Activated CD8-positive, alpha-beta memory T cell treated with anti-CD3 and anti-CD28 coated beads for 24 hours (primary cell): ENCODE data around the gene SYNM.

ENCODE experiments used
- DNase-seq: peaks from one replicate; pipeline ENCODE4 v3.0.0-alpha.2; 2020

SYNM gene

GRCh38 chr15:99086327-99086667, 18.6 kb upstream of the SYNM start:
- peak; percentile 4 for DNase-seq

- peak; percentile 32 for DNase-seq
These were observed 17.4 kb upstream of the SYNM start for GRCh38 chr15:99087405-99087943.

GRCh38 chr15:99090011-99090699, 14.7 kb upstream of the SYNM start:
- peak; percentile 48 for DNase-seq

- DNase-seq, result peak; percentile 33
These were observed 13.9 kb upstream of the SYNM start for GRCh38 chr15:99090938-99091337.

GRCh38 chr15:99092554-99093172, 12.2 kb upstream of the SYNM start:
- DNase-seq, result peak; percentile 42

GRCh38 chr15:99095626-99096025, 9.3 kb upstream of the SYNM start:
- DNase-seq, result no peak

GRCh38 chr15:99096173-99096893, 8.5 kb upstream of the SYNM start:
- peak; percentile 30 for DNase-seq

GRCh38 chr15:99096894-99097426, 7.9 kb upstream of the SYNM start:
- no peak for DNase-seq

GRCh38 chr15:99097441-99098410, 7.2 kb upstream of the SYNM start:
- peak; percentile 44 for DNase-seq

GRCh38 chr15:99098426-99098825, 6.5 kb upstream of the SYNM start:
- peak; percentile 38 for DNase-seq

- no peak for DNase-seq
These were observed 5.9 kb upstream of the SYNM start for GRCh38 chr15:99098991-99099390.

- DNase-seq, result no peak
These were observed 5.2 kb upstream of the SYNM start for GRCh38 chr15:99099661-99100060.

GRCh38 chr15:99100245-99101173, 4.4 kb upstream of the SYNM start:
- peak; percentile 68 for DNase-seq

GRCh38 chr15:99101501-99101900, 3.4 kb upstream of the SYNM start:
- DNase-seq, result peak; percentile 4

- peak; percentile 41 for DNase-seq
These were observed 2.3 kb upstream of the SYNM start for GRCh38 chr15:99102332-99103235.

GRCh38 chr15:99103279-99103678, 1.6 kb upstream of the SYNM start:
- DNase-seq, result peak; percentile 30

- peak; percentile 64 for DNase-seq
These were observed 848 bp downstream of the SYNM start for GRCh38 chr15:99105514-99106341.

- DNase-seq, result no peak
These were observed 1.7 kb downstream of the SYNM start for GRCh38 chr15:99106417-99107220.
